ENCODE measurements around the gene ZSWIM6. TPM values are rescaled to one million over a fixed set of nuclear protein-coding genes. Genes with fewer than 3 reads are reported as not detected.

ZSWIM6 gene
- total RNA-seq, 1 donor from 2014 or later, result 20.3 TPM

DNA sequence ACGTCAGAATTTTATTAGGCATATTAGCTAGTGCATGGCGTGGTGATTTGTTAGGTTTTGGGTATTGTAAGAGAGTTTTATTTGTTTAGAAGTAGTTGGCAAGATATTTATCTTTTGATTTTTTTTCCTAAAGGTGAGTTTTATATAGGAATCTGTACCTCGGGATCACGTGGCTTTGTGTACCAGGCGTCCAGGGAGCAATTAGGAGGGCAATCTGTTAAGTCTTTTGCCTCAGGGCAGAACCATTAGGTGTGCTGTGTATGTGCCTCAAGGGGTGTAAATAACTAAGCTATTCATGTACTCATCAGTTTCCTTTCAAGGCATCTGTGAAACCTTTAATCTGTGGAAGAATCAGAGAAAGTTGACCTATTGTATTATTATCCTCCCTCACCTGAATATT is 39.4 kb downstream of the ZSWIM6 start:
- DNase-seq (ENCODE audit: low spot score), result no peak
- Mint-ChIP-seq H3K4me3 (ENCODE audit: unreplicated experiment) (no peak overlapping the region), H3K27me3 (ENCODE audit: low read depth) (no peaks in the 10 kb centered on the region), H3K36me3 (ENCODE audit: low read depth) (peaks cover 3% of the 10 kb centered on the region), H3K9me3 (ENCODE audit: low read depth) (no peaks in the 10 kb centered on the region), H3K4me1 (ENCODE audit: low read depth) (peaks cover 29% of the 10 kb centered on the region), H3K27ac (ENCODE audit: unreplicated experiment) (no peak overlapping the region)
- no peak for TF ChIP-seq CTCF (IDR thresholded peaks at IDR 0.05)

DNA sequence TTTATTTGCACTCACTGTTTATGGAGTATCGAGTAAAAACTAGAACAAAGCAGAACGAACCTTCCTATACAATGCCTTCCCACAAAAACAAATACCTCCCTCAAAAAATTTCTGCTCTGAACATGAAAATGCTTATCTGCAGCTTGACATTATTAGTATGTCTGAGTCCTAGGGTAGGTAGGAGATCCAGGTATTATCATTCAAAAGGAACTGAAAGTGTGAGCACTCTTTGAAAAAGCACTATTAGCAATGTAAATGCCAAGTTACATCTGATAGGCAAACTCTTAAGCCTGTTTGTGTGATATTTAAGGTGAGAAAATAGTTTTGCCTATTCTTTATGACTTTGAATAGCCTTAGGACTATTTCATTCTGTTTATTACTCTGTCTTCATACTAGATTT is 47.6 kb downstream of the ZSWIM6 start:
- Mint-ChIP-seq H3K27ac (ENCODE audit: unreplicated experiment) (peak overlapping the region; percentile 22), H3K4me1 (ENCODE audit: low read depth) (peaks cover 12% of the 10 kb centered on the region), H3K4me3 (ENCODE audit: unreplicated experiment) (no peak overlapping the region), H3K9me3 (ENCODE audit: low read depth) (no peaks in the 10 kb centered on the region), H3K27me3 (ENCODE audit: low read depth) (no peaks in the 10 kb centered on the region), H3K36me3 (ENCODE audit: low read depth) (peaks cover 3% of the 10 kb centered on the region)
- no peak for TF ChIP-seq CTCF (IDR thresholded peaks at IDR 0.05)
- DNase-seq (ENCODE audit: low spot score), result no peak

DNA sequence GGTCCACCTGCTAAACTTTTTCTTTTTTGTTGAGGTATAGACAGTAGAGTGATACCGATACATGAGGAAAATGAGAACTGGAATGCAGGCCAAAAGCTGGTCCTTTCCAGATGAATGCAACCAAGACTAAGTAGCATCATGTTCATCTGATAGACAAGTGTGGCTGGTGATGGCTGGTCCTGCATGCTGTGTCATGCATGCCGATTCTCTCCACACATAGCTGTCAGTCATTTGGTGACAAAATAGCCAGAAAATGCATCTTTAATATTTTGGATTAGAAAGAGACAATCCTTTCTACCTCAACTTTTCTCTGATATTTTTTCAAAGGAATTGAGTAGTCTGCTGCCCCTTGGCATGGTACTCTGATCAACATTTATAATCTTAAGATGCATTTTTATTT is 49.9 kb downstream of the ZSWIM6 start:
- Mint-ChIP-seq H3K9me3 (ENCODE audit: low read depth) (no peaks in the 10 kb centered on the region), H3K4me1 (ENCODE audit: low read depth) (peaks cover 27% of the 10 kb centered on the region), H3K27me3 (ENCODE audit: low read depth) (no peaks in the 10 kb centered on the region), H3K4me3 (ENCODE audit: unreplicated experiment) (no peak overlapping the region), H3K27ac (ENCODE audit: unreplicated experiment) (no peak overlapping the region), H3K36me3 (ENCODE audit: low read depth) (peaks cover 1% of the 10 kb centered on the region)
- no peak for TF ChIP-seq CTCF (IDR thresholded peaks at IDR 0.05)
- no peak for DNase-seq (ENCODE audit: low spot score)

DNA sequence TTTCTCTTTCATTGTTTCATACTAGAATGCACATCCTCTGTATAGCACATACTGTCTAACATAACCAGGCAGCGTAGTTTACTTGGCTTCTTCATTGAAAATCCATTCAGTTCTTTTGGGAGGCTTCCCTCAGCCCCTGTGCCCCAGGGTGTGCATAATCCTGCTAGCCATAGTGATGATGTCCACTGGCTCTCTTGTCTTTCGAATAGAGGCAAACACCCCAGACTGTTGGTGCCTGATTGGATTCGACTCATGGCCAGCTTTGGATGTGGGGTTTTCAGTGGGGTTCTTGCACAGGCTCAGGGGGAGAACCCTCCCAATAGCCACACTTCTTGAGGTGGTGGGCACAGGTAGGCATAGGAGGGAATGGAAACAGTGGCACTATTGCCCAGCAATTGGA is 53.6 kb downstream of the ZSWIM6 start:
- Mint-ChIP-seq H3K27me3 (ENCODE audit: low read depth) (no peaks in the 10 kb centered on the region), H3K4me1 (ENCODE audit: low read depth) (peaks cover 44% of the 10 kb centered on the region), H3K36me3 (ENCODE audit: low read depth) (peaks cover 1% of the 10 kb centered on the region), H3K9me3 (ENCODE audit: low read depth) (no peaks in the 10 kb centered on the region), H3K27ac (ENCODE audit: unreplicated experiment) (no peak overlapping the region), H3K4me3 (ENCODE audit: unreplicated experiment) (no peak overlapping the region)
- DNase-seq (ENCODE audit: low spot score), result no peak
- no peak for TF ChIP-seq CTCF (IDR thresholded peaks at IDR 0.05)

DNA sequence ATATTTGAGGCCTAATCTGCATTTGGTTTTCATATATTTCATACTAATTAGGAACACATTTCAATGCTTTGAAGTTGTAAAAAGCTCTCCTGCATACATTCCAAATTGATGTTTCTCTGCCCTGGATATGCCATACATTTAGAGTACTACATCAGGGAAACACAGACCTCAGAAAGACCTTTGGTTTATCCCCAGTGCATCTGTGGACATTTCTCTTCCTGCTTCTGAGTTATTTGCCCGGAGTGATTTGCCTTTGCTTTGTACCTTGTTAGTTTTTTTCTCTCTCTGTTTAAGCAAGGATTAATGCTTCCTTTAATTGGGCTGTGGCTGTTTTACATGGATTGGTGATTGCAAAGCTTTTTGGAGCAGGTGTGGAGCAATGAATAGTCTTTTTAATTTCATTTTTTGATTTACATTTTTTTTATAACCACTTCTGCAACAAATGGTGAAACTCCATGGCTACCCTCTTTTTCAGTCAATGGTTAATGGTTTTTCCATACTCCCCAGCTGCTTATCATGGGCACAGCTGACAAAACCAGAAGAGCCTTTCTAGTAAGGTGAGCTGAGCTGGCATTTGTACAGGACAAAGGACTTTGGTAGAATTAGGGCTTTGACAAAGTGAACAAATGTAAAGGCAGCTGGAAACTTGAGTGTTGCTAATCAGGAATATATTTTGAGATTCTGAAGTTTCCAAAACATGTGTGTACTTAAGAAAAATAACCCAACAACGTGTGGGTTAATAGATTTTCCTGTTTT is 54.2 kb downstream of the ZSWIM6 start:
- Mint-ChIP-seq H3K27ac (ENCODE audit: unreplicated experiment) (no peak overlapping the region), H3K4me1 (ENCODE audit: low read depth) (peaks cover 45% of the 10 kb centered on the region), H3K36me3 (ENCODE audit: low read depth) (peaks cover 1% of the 10 kb centered on the region), H3K9me3 (ENCODE audit: low read depth) (no peaks in the 10 kb centered on the region), H3K27me3 (ENCODE audit: low read depth) (no peaks in the 10 kb centered on the region), H3K4me3 (ENCODE audit: unreplicated experiment) (no peak overlapping the region)
- no peak for TF ChIP-seq CTCF (IDR thresholded peaks at IDR 0.05)
- DNase-seq (ENCODE audit: low spot score), result no peak

All from chondrocyte (in vitro differentiated cells).